HG02571 (cell line): ENCODE measurements around the gene COL9A3.

Experiments
- ATAC-seq: cut with Tn5 transposase; IDR thresholded peaks from one replicate; pipeline ENCODE4 v1.9.1; 2021; ENCODE audit warnings: mild to moderate bottlenecking, moderate library complexity; ENCODE audit not compliant: unreplicated experiment

Gene COL9A3

DNA sequence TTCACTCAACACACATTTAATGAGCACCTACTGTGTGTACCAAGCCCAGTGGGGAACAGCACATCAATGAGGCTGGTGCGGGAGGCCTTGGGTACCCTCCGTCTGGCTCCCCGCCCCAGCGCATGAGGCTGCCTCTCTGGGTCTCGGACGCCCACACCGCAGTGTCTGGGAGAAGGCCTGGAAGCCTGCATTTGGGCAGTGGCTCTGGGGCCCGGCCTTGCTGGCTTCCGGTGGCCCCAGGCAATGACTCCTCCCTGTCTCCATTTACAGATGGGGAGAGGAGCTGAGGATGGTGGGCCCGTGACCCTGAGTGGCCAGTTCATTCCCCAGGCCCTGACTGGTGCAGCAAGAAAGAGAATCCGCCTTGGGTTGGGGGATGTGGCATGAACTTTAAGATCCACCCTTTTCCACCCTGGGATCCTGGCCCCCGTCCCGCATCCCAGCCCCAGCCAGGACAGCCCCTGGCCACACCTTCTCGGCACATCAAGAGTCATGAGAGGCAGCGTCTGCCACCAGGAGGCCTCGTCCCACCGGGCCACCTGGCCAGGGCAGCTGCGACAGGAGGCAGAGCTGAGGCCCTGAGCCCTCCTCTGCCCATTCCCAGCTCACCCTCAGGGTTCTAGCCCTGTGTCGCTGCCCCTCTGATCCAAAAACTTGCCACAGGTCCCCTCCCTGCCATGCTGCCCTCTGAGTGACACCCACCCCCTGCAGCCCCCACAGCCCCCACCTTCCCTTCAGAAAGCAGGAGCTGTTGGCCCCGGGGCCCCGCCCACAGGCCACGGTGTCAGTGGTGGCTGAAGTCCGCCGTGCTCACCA, 38.0 kb upstream of the COL9A3 start:
- ATAC-seq = no peak

DNA sequence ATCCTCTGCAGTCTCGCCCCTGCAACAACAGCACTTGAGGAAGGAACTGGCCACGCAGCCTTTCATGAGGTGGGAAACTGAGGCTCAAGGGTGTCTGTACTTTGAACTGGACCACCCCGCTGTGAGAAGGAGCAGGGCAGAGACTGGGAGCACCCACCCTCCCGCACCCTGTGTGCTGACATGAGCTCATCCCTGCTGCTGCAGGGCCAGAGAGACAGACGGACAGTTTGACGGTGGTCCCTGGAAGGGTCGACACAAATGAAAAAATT, 37.5 kb upstream of the COL9A3 start:
- no peak for ATAC-seq

DNA sequence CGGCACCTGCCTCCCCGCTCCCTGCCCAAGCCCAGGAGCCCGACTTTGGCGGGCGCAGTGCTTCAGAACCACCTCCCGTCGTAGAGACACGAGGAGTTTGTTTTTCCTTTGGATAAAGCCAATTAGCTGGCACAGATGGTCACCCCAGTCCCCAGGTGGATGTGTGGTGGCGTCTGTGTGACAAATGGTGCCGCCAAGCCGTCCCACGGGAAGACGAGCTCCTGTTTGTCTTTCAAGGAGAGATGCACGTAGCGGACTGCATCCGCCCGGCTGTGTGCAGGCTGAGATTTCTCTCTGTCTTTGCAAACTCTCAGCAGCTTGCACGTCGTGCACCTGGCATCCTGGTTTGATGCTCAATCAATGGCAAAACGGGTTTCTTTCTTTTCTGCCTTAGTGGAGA, 36.6 kb upstream of the COL9A3 start:
- ATAC-seq = no peak

DNA sequence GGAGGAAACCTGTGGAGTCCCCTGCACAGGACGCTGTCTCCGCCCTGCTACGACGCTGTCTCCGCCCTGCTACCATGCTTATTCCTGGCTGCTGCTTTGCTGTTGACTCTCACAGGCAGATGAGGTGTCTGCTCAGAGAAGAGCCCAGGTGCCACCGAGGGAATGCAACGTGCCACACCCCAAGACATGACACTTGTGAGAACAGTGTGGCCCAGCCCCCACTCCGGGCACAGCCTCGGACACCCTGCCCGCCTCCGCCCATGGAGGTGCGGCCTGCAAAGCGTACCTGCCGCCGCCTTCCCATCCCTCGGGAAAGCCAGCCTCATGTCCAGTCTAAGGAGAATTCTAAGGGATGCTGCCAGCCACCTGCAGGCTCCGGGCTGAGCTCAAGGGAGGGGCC, 36.2 kb upstream of the COL9A3 start:
- no peak for ATAC-seq

DNA sequence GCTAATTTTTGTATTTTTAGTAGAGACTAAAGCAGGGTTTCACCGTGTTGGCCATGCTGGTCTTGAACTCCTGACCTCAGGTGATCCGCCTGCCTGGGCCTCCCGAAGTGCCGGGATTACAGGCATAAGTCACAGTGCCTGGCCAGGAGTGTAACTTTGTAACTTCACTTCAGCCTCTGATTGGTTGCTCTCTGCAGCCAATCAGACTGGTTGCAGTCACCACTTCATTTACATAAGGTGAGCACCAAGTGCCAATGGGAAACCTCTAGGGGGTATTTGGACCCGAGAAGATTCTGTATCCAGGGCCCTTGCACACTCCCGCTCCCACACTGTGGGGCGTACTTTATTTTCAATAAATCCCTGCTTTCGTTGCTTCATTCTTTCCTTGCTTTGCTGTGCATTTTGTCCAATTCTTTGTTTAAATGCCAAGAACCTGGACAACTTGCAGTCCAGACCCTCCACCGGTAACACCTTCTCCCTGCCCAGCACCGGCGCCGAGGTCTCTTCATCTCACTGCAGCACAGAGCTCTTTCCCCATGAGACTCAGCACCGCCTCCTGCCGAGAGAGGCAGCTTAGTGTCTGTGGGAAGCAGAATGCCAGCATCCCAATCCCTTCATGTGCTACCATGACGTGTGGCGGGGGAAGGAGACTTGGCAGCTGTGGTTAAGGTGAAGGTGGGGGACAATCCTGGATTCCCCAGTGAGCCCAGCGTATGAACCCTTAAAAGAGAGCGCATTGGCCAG, 34.5 kb upstream of the COL9A3 start:
- ATAC-seq = no peak

DNA sequence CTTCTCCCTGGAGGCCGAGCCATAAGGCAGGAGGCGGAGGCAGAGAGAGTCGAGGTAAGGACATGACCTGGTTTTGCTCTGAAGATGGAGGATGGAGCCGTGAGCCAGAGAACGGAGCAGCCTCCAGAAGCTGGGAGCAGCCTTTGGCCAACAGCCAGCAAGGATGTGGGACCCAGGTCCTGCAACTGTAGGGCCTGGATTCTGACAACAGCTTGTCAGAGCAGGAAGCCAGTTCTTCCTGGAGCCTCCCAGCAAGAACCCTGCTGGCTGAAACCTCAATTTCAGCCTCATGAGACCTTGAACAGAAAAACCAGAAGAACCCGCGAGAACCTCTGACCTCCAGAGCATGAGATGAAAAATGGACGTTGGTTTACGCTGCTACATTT, 34.0 kb upstream of the COL9A3 start:
- ATAC-seq = no peak

DNA sequence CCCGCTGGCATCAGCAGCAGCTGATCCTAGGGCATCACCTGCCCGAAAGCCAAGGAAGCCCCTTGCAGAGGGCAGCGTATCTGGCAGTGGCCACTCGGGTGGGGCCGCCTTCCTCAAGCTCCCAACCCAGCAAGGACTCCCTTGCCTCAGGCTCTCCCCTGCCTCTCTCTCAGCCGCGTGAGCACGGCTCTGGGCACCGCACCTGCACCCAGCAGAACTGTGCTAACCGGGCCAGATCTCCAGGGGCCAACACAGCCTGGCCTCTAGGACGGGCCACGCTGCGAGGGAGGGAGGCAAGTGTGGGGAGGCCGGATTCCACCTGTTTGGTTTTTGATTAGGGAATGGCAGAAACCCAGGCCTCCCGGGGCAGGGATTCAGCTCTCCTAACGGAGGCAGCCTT, 32.4 kb upstream of the COL9A3 start:
- no peak for ATAC-seq

DNA sequence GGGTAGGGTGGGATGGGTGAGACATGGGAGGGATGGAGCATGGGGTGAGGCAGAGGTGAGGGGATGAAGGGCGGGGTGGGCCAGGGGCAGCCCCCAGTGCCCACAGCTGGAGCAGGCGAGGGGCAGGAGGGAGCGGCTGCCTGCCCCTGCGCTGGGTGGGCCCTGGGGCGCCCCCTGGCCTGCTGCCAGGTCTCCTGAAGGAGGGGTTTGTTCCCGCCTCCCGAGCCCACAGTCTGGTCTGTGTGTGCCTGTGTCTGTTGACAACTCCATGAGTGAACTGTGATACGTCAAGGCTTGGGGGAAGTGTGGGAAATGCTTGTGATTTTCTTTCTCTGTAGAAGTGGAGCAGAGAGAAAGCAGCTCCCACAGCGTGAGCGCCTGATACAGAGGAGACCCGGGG, 31.5 kb upstream of the COL9A3 start:
- ATAC-seq = no peak

DNA sequence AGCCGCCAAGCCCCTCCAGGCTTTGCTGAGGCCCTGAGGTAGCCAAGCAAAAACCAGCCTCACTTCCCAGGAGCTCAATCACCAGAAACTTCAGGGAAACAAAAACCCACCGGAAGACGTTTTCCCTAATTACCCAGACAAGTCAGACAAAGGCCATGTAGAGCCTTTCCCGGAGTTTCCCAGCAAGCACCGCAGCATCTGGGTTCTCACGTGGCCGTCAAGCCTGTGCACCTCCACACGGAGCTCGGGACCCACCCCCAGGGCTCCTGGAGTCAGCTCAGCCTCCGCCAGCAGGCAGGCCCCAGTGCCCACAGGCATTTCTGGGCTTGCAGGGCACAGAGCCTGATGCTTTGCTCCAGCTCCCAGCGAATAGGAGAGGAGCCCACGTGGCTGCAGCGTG, 30.7 kb upstream of the COL9A3 start:
- ATAC-seq = no peak

DNA sequence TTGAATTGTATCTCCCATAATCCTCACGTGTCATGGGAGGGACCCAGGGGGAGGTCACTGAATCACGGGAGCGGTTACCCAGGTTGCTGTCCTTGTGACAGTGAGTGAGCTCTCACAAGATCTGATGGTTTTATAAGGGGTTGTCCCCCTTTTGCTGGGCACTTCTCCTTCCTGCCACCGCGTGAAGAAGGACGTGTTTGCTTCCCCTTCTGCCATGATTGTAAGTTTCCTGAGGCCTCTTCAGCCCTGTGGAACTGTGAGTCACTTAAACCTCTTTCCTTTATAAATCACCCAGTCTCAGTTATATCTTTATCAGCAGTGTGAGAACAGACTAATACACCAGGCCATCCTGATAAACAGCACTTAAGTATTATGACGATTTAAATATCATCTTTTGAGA, 29.5 kb upstream of the COL9A3 start:
- no peak for ATAC-seq

DNA sequence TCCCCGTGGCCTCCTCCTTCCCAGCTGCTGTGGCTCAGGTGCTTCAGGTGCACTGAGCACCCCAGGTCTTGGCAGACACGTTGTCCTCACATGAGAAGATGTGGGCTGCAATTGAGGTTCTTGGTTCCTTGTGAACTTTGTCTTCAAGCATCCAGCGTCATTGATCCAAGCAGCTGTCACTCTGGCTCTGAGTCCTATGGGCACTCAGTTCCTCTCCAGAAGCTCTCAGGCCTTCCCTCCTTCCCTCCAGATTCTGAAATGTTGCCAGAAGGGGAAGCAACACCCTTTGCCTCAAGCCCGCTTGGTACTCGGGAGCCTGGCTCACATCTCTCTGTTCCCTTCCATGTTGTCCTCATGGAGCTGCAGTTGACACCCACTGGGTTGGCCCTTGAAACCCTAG, 29.0 kb upstream of the COL9A3 start:
- ATAC-seq = no peak

DNA sequence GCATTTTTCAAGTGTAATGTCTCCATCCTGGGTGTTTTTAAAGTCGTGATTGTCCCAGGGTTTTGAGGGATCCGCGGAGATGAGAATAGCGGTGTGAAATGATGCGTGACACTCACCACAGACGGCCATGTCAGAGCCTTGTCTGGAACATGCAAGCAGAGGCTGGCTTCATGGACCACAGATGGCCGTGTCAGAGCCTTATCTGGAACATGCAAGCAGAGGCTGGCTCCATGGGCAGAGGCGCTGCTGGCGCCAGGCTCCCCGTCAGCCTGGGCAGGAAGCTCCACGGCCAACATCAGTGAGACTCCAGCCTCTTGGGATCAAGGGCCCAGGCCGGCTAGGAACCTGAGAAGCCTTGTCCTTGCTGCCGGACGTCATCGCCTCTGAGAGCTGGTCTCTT, 28.2 kb upstream of the COL9A3 start:
- no peak for ATAC-seq

DNA sequence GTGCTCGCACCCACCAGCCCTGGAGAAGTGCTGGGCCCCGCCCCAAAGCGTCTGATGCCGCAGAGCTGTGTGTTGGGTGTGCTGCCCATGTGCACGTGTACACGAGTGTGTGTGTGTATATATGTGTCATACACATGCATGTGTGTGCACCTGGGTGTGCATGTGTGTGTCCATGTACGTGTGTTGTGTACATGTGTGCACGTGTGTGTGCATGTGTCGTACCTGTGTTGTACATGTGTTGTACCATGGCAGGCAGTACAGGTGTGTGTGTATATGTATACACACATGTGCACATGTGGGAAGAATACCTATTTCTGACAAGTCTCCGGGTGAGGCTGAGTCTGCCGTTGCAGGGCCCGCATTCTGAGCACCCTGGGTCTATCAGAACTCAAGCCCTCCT, 26.8 kb upstream of the COL9A3 start:
- no peak for ATAC-seq

DNA sequence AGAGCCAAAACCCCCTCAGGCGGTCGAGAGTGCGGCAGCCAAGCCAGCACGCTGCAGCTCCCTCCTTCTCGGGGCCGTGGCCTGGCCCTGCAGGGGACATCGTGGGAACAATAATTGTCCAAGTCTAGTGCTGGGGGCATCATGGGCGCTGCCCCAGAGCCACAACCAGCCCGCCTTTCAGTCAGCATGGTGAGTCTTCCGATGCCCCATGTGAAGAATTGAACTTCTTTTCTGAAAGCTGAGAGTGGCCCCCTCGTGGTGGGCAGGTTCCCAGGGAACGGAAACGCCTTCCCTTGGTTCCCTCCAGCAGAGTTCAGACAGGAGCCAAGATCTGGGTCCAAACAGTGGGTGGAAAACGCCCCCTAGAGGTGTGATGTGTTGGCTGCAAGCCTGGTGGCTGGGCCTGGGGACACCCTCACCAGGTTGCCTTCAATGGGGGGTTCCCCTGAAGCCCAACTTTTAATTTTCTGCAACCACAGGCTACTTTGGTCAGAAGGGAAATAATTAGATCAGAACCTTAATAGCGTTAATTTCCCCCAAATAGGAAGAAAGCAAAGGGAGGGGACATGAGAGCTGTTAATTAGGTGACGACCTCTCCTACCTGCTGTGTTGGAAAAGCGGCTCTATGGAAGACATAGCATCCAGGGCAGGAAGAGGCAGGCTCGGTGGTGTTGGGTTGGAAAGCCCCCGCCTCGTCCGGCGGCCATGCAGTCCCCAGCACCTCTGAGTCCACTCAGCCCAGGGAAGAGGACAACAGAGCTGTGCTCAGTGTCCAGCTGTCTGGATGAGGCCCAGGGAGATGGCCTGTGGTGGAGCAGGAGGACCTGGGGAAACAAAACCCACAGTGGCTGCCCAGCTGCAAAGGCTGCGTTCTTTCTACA, 25.3 kb upstream of the COL9A3 start:
- ATAC-seq = no peak

DNA sequence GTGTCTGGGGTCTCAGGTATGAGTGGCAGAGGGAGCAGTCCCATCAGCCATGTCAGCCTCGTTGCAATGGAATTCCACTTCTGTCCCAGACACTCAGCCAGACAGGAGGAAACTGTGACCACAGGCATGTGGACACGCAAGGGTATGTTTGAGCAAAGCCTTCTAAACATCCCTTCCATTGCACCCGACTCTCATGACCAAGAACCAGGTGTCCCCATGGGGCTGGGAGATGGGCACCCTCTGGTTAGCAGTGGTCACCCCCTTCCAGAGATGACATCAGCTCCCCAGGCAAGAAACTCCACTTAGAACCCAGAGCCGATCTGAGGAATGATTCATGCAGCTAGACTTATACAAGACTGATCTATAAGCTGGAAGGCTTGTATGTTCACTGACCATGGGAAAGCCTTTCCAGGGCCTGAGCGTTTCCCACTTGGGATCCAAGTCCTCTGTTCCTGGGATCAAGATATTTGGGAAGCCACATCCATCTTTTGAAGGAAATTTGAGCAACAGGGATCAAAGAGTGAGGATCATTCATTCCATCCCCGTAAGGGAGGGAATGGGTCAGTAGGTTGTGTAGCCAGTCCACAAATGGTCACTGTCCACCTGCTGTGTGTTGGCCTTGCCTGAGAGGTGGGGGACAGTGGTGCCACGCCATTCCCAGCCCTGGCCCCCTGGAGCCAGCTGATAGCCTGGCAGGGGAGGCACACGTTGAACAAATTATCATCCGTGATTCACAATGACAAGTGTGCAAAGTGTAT, 24.5 kb upstream of the COL9A3 start:
- ATAC-seq = no peak

DNA sequence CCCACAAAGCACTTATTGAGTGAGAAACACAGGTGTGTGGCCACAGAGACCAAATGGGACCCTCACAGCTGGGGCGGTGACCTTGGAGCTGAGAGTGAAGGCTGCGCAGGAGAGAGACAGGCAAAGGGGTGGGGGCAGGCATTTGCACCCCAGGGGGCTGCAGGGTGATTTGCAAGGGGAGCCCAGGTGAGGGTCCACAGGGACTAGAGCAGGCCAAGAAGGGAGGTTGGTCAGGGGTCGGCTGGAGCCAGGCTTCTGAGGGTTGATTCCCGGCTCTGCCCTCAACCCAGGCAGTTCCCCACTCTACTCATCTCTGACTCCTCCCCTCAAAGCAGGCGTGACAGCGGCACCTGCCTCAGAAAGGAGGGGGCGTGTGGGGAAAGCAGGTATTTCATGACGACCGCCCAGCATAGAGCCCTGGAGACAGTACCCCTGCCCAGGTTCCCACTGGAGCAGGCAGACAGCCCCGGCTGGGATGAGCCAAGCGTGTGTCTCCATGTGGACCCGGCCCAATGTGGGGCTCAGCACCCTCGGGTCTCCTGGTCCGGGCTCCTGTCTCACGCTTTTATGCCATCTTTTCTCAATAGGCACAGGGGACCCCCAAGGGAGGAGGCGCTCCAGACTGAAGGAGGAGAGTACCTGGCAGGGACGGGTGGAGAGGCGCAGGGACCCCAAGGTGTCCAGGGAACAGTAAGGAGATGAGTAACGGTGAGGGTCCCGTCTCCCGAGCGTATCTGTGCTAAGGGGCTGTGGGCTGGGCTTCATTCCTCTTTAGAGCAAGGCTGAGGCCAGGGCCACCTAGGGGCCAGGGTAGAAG, 23.7 kb upstream of the COL9A3 start:
- ATAC-seq = no peak

DNA sequence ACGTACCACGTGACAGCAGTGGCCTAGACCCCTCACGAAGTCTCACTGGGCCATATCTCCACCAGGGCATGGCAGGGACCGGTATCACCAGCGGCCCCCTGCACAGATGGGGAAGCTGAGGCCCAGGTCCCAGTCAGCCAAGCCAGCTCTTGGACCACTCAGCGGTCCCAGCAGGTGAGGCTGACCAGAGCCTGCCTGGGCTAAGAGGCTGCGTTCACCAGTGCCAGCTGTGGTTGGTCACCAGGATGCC, 23.2 kb upstream of the COL9A3 start:
- peak; percentile 1 for ATAC-seq

DNA sequence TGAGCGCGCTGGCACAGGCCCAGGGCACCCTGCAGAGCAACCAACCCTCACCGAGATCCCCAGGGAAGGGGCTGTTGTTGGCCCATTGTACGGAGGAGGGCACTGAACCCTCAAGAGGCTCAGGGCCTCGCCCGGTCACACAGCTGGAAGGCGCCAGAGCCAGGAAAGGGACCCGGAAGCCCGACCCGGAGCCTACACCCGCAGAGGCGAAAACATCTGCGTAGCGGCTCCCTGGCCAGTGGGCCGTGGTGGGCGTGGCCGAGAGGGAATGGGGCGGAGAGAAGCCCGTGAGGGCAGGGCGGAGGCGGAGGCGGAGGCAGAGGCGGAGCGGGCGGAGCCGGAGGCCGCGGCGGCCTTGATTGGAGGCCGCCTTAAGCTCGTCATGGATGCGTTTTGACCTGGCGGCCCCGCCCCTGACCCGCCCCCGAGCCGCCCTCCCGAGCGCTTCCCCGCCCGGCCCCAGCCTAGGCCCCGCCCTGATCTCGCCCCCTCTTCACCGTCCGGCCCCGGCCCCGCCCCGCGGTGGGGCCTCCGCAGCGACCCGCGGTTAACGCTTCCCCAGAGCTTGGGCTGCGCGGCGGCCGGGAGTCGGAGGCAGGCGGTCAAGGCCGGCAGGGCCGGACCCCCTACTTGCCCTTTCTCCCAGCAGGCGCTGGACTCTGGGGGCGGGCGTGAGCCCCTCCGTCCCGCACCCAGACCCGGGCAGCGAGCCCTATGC, 22.7 kb upstream of the COL9A3 start:
- ATAC-seq = peak; percentile 60

DNA sequence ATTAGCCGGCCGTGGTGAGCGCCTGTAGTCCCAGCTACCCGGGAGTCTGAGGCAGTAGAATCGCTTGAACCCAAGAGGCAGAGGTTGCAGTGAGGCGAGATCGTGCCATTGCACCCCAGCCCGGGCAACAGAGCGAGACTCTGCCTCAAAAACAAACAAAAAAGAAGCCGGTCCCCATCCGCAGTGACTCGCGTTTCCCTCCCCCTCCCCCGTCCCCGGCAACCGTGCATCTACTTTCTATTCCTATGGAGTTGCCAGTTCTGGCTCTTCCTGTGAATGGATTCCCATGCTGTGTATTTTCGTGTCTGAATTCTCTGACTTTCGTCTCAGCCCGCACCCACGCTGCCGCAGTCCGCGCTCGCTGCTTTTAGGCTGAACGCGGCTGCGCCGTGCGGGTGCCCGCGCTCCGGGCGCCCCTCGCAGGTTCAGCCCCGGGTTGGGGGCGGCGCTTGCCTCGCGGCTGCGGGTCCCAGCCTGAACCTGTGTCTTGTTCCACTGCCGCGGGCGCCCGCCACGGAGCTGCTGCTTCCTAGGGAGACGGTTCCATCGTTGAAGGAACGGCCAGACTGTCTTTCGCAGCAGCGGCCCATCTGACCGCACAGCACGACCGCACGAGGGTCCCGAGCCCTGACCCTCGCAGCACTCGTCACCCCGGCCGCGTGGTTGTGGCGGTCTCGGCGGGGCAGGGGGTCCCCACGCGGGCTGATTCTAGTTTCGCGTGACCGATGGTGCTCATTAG, 21.7 kb upstream of the COL9A3 start:
- no peak for ATAC-seq
